ENCODE results near the gene LMF1. TPM values are rescaled to one million over a fixed set of nuclear protein-coding genes. Genes with fewer than 3 reads are reported as not detected.

Gene LMF1
- total and polyA plus RNA-seq, 8 donors: 7.6 to 121 (median 15.8) TPM

DNA sequence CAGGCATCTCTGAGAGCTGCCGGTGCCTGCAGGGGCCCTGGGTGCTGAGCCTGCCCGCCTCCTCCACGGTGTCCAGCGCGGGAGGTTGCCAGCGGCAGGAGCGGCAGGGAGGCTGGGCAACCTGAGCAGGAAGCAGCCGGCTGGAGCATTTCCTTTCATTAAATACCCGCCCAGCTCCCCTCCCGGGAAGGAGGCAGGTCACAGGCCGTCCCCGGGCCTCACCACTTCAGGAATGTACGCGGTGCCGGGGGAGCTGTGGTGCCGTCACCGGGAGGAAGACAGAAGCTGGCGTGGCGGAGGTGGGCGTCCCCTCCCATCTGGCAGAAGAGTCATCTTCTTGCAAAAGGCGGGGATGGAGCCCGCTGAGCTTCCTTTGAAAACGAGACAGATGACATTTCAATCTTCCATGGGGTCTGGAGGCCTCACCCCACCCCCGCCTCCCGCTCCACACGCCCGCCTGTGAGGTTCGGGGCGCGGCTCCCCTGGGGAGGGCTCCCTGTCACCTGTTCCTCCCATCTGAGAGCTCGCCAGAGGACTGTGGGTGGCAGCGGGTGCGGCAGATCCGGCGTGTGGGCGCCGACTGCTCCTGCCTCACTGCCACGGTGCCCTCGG, 26.8 kb upstream of the LMF1 start:
- 15 to 26% (median 19%) methylated on average over 22 to 39 of the region's 39 CpGs for WGBS, 5 donors
- TF ChIP-seq POLR2AphosphoS5 (IDR thresholded peaks at IDR 0.05) (peak in 2 of 3 donors; percentile 8 to 16), EP300 (IDR thresholded peaks at IDR 0.05) (no peak), POLR2A (IDR thresholded peaks at IDR 0.05) (no peak)
- DNase-seq: peak; percentile 72 to 73
- H3K4me3 ChIP-seq: peak overlapping the region; percentile 6 to 37 (median 14)
- H3K36me3 ChIP-seq: no peaks in the 10 kb centered on the region
- peak overlapping the region in 2 of 5 donors; percentile 38 to 39 for H3K27ac ChIP-seq
- intact Hi-C loops (cut with DNase I; ENCODE audit: low total_unique reads): no loop called here
- peaks cover 6 to 80% (median 15%) of the 10 kb centered on the region in 3 donors for H3K27me3 ChIP-seq
- peaks cover 9 to 24% (median 18%) of the 10 kb centered on the region in 4 donors for H3K9me3 ChIP-seq
- peaks cover 4 to 14% (median 14%) of the 10 kb centered on the region in 4 donors for H3K4me1 ChIP-seq

- peaks cover 4 to 13% (median 12%) of the 10 kb centered on the region in 4 donors for H3K4me1 ChIP-seq
- peaks cover 9 to 24% (median 18%) of the 10 kb centered on the region in 4 donors for H3K9me3 ChIP-seq
- H3K36me3 ChIP-seq: no peaks in the 10 kb centered on the region
- no peak for DNase-seq
- H3K27ac ChIP-seq: peak overlapping the region in 1 of 5 donors; percentile 38
- intact Hi-C loops (cut with DNase I; ENCODE audit: low total_unique reads): no loop called here
- no peak overlapping the region for H3K4me3 ChIP-seq
- H3K27me3 ChIP-seq: peaks cover 6 to 82% (median 15%) of the 10 kb centered on the region in 3 donors
- no peak for TF ChIP-seq POLR2A (IDR thresholded peaks at IDR 0.05)
- no peak for TF ChIP-seq EP300 (IDR thresholded peaks at IDR 0.05)
- TF ChIP-seq CTCF (IDR thresholded peaks at IDR 0.05): no peak
- WGBS, 5 donors: 59 to 72% (median 65%) methylated on average over 4 to 6 of the region's 6 CpGs
Observed at GRCh38 chr16:996681-997080, 25.9 kb upstream of the LMF1 start.

- H3K27me3 ChIP-seq: peaks cover 6 to 78% (median 17%) of the 10 kb centered on the region in 3 donors
- WGBS, 5 donors: 55 to 93% (median 82%) methylated on average over 3 of the region's 3 CpGs
- H3K27ac ChIP-seq: no peak overlapping the region
- intact Hi-C loops (cut with DNase I; ENCODE audit: low total_unique reads): no loop called here
- TF ChIP-seq EP300 (IDR thresholded peaks at IDR 0.05) (no peak), POLR2AphosphoS5 (IDR thresholded peaks at IDR 0.05) (no peak)
- peaks cover 9 to 24% (median 18%) of the 10 kb centered on the region in 4 donors for H3K9me3 ChIP-seq
- H3K4me1 ChIP-seq: peaks cover 4 to 13% (median 12%) of the 10 kb centered on the region in 4 donors
- H3K36me3 ChIP-seq: no peaks in the 10 kb centered on the region
- DNase-seq: no peak
- no peak overlapping the region for H3K4me3 ChIP-seq
Observed at GRCh38 chr16:995783-996182, 25.0 kb upstream of the LMF1 start.

GRCh38 chr16:995087-995486, 24.3 kb upstream of the LMF1 start:
- Histone ChIP-seq H3K4me1 (peaks cover 4 to 13% (median 12%) of the 10 kb centered on the region in 4 donors), H3K9me3 (peaks cover 9 to 24% (median 18%) of the 10 kb centered on the region in 4 donors), H3K27me3 (peaks cover 6 to 79% (median 23%) of the 10 kb centered on the region in 3 donors), H3K36me3 (no peaks in the 10 kb centered on the region), H3K27ac (no peak overlapping the region), H3K4me3 (no peak overlapping the region)
- no peak for TF ChIP-seq CTCF (IDR thresholded peaks at IDR 0.05)
- TF ChIP-seq POLR2AphosphoS5 (IDR thresholded peaks at IDR 0.05): no peak
- TF ChIP-seq EP300 (IDR thresholded peaks at IDR 0.05): no peak
- no peak for TF ChIP-seq POLR2A (IDR thresholded peaks at IDR 0.05)
- no peak for DNase-seq
- intact Hi-C loops (cut with DNase I; ENCODE audit: low total_unique reads): no loop called here
- WGBS, 5 donors: 81 to 93% (median 85%) methylated on average over 3 of the region's 3 CpGs

DNA sequence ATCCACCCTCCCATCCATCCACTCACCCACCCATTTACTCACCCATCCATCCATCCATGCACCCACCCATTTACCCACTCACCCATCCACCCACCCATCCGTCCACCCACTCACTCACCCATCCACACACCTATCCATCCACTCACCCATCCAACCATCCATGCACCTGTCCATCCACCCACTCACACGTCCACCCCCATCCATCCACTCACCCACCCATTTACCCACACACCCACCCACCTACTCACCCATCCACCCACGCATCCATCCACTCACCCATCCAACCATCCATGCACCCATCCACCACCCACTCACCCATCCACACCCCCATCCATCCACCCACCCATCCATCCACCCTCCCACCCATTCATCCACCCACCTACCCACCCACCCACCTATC, 22.9 kb upstream of the LMF1 start:
- H3K9me3 ChIP-seq: peaks cover 9 to 24% (median 18%) of the 10 kb centered on the region in 4 donors
- H3K4me1 ChIP-seq: peaks cover 4 to 13% (median 12%) of the 10 kb centered on the region in 4 donors
- WGBS, 5 donors: 76 to 90% (median 87%) methylated on average over 3 of the region's 3 CpGs
- TF ChIP-seq EP300 (IDR thresholded peaks at IDR 0.05) (no peak), POLR2A (IDR thresholded peaks at IDR 0.05) (no peak), POLR2AphosphoS5 (IDR thresholded peaks at IDR 0.05) (no peak), CTCF (IDR thresholded peaks at IDR 0.05) (no peak)
- peaks cover 0 to 79% (median 23%) of the 10 kb centered on the region in 3 donors for H3K27me3 ChIP-seq
- H3K4me3 ChIP-seq: no peak overlapping the region
- no peak for DNase-seq
- no peak overlapping the region for H3K27ac ChIP-seq
- intact Hi-C loops (cut with DNase I; ENCODE audit: low total_unique reads): no loop called here
- no peaks in the 10 kb centered on the region for H3K36me3 ChIP-seq
